Cortex of kidney (tissue), 1 donor: ENCODE measurements around the gene FGF14.

Experiments used
- DNase-seq: peaks from one replicate; lab custom pipeline; 2025; lab: John Stamatoyannopoulos, UW

FGF14 gene

DNA sequence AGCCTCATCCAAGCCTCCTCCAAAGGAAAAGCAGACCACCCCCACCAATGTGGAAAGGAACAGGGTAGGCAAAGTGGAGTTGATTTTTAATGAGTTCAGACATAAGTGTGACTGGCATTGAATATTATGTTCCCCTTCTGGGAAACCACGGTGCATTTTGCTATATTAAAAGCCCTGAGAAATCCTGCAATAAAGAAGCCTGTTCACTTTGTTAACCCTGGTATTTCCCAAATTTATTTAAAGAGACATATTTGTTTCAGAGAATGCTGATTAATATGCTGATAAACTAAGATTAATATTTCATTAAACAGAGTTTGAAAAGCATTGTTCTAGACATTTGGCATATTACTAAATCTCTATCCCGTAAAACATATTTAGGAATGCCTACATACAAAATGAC, 151.4 kb downstream of the FGF14 start:
- DNase-seq, result no peak

DNA sequence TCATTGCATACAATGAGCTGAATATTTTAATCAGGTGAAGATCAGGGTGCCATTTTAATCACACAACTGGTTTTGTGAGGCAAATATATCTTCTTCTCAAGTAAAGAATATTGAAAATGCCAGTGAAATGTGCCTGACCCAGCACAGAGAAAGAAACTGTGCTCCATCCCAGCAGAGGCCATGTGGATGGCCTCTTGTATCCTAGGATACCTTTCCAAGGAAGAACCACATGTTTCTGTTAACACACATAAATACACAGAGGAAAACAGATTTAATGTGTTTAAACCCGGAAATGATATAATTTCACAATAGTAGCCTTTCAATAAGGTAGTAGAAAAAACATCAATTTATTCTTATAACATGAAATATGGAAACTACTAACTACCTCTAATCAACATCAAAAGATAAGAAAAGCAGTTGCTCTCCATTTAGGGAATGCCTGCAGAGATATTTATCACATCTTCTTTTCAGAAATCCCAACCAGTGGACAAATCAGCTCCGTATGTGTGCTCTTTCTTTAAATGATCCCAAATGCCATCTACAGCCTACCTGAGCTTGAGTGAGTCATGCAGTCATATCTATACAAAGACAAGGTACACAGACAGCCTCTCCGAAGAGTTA, 157.1 kb downstream of the FGF14 start:
- DNase-seq, result no peak

DNA sequence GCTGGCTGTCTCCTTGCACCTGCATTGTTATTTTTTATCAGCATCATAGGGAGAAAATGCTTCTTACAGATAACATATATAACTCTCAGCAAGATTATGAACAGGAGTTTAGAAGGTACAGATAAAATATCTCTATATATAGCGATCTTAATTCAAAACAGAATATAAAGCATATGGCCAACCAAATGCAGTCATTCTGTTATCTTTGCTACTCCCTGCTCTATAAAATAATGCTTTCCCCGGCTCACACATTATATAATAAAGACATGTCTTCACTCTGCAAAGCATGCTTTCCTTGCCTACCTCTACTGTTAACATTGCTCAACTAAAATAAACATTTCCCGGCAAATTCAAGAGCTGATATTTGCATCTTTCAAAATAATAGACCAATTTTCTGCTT, 161.7 kb downstream of the FGF14 start:
- DNase-seq, result no peak

DNA sequence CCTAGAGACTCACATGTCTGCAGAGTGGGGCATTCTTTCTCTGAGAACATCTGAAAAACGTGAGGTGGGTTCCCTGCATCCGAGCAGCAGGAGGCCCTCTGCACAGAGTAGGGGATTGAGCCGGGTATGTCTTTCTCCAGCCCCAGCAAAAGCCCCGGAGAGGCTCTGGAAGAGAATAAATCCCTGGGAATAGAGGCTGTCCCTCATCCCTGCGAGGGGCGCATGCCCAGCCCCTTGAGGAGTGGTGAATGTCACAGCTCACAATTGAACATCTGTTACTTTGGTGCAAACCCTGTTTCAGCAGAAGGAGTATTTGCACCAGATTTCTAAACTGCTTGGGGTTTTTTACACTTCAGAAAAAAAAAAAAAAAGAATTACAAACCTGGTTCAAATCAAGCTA, 164.6 kb downstream of the FGF14 start:
- no peak for DNase-seq

- DNase-seq, result no peak
Observed at GRCh38 chr13:102236830-102237229, 165.0 kb downstream of the FGF14 start.

- no peak for DNase-seq
Observed at GRCh38 chr13:102236341-102236740, 165.5 kb downstream of the FGF14 start.

- DNase-seq, result no peak
Observed at GRCh38 chr13:102235689-102236088, 166.2 kb downstream of the FGF14 start.

DNA sequence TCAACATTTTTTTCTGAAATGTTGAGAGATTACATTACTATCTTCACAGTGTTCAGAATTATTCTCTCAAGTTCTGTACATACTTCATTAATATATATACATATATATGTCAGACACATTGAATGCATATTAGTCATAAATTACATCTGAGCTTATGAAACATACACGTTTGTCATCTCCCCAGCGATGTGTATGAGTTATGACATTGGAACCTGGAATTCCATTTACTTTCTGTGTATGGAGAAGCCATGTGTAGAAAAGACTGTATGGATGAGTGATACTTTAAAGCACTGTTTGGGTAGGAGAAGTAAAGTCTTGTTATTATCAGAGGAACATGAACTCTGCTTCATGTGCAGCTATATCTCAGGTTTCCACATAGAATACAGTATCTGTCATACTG, 167.2 kb downstream of the FGF14 start:
- DNase-seq, result no peak

DNA sequence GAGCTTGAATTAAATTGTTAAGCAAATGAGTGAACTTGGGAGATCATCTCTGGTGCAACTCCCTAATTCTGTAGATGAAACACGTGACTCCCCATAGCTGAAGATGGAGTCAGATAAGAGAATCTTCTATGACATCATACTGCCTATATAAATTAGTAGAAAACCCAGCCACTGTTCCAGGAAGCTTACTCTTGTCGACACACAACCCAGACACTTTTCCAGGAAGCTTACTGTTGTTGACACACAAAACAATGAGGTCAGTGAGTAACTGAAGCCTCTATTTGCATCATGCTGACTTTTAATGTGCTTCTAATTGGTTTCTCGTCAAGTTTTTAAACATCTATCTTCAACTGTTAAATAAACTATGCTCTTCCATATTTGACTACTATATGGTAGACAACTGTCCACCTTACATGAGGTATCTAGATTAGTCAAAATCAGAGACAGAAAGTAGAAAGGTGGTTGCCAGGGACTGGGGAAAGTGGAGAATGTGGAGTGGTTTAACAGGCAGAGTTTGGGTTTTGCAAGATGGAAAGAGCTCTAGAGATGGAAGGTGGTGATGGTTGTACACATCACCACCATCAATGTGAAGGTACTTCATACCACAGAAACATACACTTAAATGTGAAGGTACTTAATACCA, 168.2 kb downstream of the FGF14 start:
- no peak for DNase-seq

DNA sequence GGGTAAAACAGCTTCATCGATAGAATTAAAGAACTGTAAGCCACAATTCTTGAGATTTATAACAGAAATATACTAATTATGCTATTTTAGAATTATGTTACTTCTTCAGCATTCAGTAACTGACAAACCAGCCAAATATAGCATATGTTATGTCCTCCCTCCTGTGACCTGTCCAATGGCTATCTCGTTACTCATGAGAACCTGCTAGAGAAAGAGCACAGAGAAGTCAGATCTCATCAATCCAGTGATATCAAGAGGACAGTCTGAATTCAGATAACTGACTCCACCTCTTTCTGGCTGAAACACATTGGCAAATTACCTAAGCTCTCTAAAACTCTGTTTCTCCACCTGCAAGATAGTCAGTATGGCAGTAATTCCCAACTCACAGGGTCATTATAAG, 170.4 kb downstream of the FGF14 start:
- DNase-seq, result no peak

DNA sequence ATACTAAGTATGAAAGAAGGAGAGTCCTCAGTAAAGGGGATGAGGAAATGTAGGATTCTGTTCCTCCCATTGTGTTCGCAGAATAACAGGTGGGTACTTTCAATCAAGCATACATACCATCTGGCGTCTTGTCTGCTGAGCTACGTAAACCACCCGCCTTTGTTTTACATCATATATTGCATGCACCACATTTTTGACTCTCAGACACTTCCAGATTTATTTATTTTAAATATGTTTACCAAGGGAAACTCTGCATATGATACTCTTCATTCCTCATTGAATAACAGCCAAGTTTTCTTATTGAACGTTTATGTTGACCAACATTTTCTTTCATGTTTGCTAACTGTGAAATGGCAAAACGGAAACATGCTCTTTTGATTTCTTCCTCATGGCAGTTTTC, 174.1 kb downstream of the FGF14 start:
- no peak for DNase-seq

- no peak for DNase-seq
Observed at GRCh38 chr13:102226591-102226990, 175.3 kb downstream of the FGF14 start.

DNA sequence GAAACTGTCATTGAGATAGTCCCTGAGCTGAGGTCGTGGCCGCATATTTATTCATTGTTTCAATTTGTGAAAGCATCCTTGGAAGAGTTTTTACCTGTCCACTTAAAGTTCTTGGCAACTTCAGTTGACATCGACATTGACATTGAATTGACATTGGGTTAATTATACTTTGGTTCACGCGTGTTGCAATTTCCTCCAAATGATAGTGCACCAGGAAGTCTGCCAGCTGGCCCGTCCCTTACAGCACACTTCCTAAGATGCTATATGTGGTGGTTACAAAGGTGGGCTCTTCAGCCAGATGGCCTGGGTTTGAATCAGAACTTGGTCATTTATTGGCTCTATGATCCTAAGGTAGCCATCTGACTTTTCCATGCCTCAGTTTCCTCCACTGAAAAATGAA, 176.0 kb downstream of the FGF14 start:
- no peak for DNase-seq

- DNase-seq, result no peak
Observed at GRCh38 chr13:102220681-102221228, 181.1 kb downstream of the FGF14 start.

- no peak for DNase-seq
Observed at GRCh38 chr13:102214956-102215355, 186.9 kb downstream of the FGF14 start.

GRCh38 chr13:102212729-102213128, 189.1 kb downstream of the FGF14 start:
- no peak for DNase-seq

GRCh38 chr13:102208347-102208746, 193.5 kb downstream of the FGF14 start:
- no peak for DNase-seq

DNA sequence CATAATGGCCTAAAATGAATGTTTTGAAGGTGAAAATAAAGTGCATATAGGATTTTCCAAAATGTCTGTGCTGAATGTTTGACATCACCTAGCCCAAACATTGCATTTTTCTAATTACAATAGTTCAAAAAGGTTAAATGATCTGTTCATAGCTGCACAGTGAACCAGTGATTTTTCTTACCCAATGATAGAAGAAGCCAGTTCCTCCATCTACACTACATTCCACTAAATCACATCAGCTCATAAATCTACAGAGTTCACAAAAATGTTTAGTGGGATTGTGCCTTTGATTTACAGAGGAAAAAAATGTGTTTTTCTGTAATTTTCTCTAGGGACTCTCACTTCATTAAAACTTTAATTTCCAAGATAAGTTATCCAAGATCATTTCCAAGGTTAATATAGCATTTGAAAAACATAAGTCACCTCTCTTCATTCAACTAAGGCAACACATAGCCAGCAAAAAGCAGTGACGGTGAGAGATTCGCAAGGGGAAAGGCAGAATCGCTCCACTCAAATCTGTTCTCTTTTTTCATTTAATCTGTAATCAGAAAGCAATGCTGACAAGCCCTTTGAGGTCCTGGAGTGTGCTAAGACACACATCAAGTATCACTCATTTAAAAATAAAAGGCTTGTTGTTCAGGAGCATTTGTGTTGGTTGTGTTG, 194.0 kb downstream of the FGF14 start:
- DNase-seq, result no peak

DNA sequence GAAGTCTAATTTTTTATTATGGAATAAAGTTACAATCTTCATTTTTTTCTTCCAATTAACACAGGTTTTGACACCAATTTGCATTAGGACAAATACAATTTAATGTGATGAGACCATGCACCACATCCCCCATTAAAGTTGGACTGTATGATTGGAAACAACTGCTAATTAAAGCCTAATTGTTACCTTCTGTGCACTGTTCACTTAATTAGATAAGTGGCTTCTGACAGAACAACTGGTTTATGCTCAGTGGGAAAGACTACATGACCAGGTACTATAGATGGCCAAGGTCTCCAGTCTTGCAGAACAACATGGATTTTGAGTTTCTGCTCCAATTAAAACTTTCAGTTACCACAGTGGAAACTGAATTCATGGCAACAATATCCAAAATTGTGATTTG, 198.1 kb downstream of the FGF14 start:
- DNase-seq, result no peak

- DNase-seq, result no peak
Observed at GRCh38 chr13:102198418-102199311, 203.2 kb downstream of the FGF14 start.

GRCh38 chr13:102197193-102197592, 204.7 kb downstream of the FGF14 start:
- DNase-seq, result no peak
